IMR-90 (cell line): ENCODE results near the gene ACADSB. TPM values are rescaled to one million over a fixed set of nuclear protein-coding genes. Genes with fewer than 3 reads are reported as not detected.

Experiments
- ATAC-seq: fragments of 200-7000 bp; cut with Tn5 transposase; 2 replicates; pipeline ENCODE4 v1.9.1; 2020; ENCODE audit warnings: low read depth, mild to moderate bottlenecking, moderate library complexity
- BruUV-seq: library from RNA; stranded (reverse); fragments of 400-500 nt; replicated peaks from 2 replicates; lab custom pipeline; 2021; lab: Mats Ljungman, UMichigan
- CTCF ChIA-PET: fragments of 300-600 bp; formaldehyde crosslinking; extraction: SDS; loops from one replicate; lab custom pipeline; 2021; ENCODE audit warnings: antibody characterized with exemption; lab: Yijun Ruan, JAX
- POLR2A ChIA-PET: fragments of 300-600 bp; sonication (Branson Sonifier 250); formaldehyde crosslinking; loops from one replicate; lab custom pipeline; 2022; ENCODE audit warnings: antibody characterized with exemption; ENCODE audit not compliant: unreplicated experiment; lab: Charles Lee
- DNase-seq: peaks from one replicate; pipeline ENCODE4 v3.0.0; 2013
- H2AFZ ChIP-seq: replicated peaks from 2 replicates; pipeline ENCODE3; 2013; ENCODE audit warnings: low read length, mild to moderate bottlenecking; ENCODE audit not compliant: poor library complexity
- H2AK5ac ChIP-seq: 2 replicates; pipeline ENCODE4 v1.6.1; 2013; ENCODE audit warnings: low read depth, low read length, inconsistent platforms
- H2AK9ac ChIP-seq: replicated peaks from 2 replicates; pipeline ENCODE3; 2013; ENCODE audit warnings: mild to moderate bottlenecking, low read depth, low read length, moderate library complexity; ENCODE audit not compliant: poor library complexity
- H2BK120ac ChIP-seq: 2 replicates; pipeline ENCODE4 v1.6.1; 2013; ENCODE audit warnings: low read depth, low read length, inconsistent platforms
- H2BK15ac ChIP-seq: 3 replicates; pipeline ENCODE4 v1.6.1; 2013; ENCODE audit warnings: low read depth, low read length, inconsistent platforms
- H2BK20ac ChIP-seq: 2 replicates; pipeline ENCODE4 v1.6.1; 2013; ENCODE audit warnings: low read depth, mild to moderate bottlenecking, inconsistent platforms, low read length, moderate library complexity
- H2BK5ac ChIP-seq: 2 replicates; pipeline ENCODE4 v1.6.1; 2013; ENCODE audit warnings: mild to moderate bottlenecking, low read depth, low read length, inconsistent platforms; ENCODE audit not compliant: poor library complexity, severe bottlenecking
- H3K14ac ChIP-seq: replicated peaks from 2 replicates; pipeline ENCODE4 v1.6.1; 2013; ENCODE audit warnings: low read depth, low read length, inconsistent platforms
- H3K18ac ChIP-seq: 2 replicates; pipeline ENCODE4 v1.6.1; 2013; ENCODE audit warnings: low read depth, low read length, control low read depth
- H3K23ac ChIP-seq: 2 replicates; pipeline ENCODE4 v1.6.1; 2013; ENCODE audit warnings: low read depth, low read length, inconsistent platforms
- H3K27ac ChIP-seq: 2 replicates; pipeline ENCODE4 v1.5.1; 2013; ENCODE audit warnings: mild to moderate bottlenecking, control low read depth, low read length; ENCODE audit not compliant: insufficient read depth
- H3K27me3 ChIP-seq: 2 replicates; pipeline ENCODE4 v1.6.1; 2013; ENCODE audit warnings: low read length; ENCODE audit not compliant: control insufficient read depth, insufficient read depth
- H3K36me3 ChIP-seq: 2 replicates; pipeline ENCODE4 v1.6.1; 2013; ENCODE audit warnings: low read length, mixed read lengths; ENCODE audit not compliant: control insufficient read depth, insufficient read depth
- H3K4ac ChIP-seq: 2 replicates; pipeline ENCODE4 v1.6.1; 2013; ENCODE audit warnings: low read depth, low read length, inconsistent platforms
- H3K4me1 ChIP-seq: 2 replicates; pipeline ENCODE4 v1.6.1; 2013; ENCODE audit warnings: low read length, mixed read lengths; ENCODE audit not compliant: control insufficient read depth, insufficient read depth
- H3K4me2 ChIP-seq: 2 replicates; pipeline ENCODE4 v1.6.1; 2013; ENCODE audit warnings: low read depth, mild to moderate bottlenecking, control low read depth, low read length, moderate library complexity
- H3K4me3 ChIP-seq: 2 replicates; pipeline ENCODE4 v1.5.1; 2013; ENCODE audit warnings: low read depth, mild to moderate bottlenecking, control low read depth, low read length, moderate library complexity; ENCODE audit not compliant: insufficient read depth
- H3K56ac ChIP-seq: 2 replicates; pipeline ENCODE4 v1.6.1; 2013; ENCODE audit warnings: low read length, inconsistent platforms; ENCODE audit not compliant: insufficient read depth; ENCODE audit errors: extremely low read depth
- H3K79me1 ChIP-seq, 2 experiments: 2 replicates each; pipeline ENCODE4 v1.6.1; 2013; ENCODE audit warnings: low read length in 2 of 2, inconsistent platforms in 1 of 2, low read depth in 1 of 2
- H3K9ac ChIP-seq: 2 replicates; pipeline ENCODE4 v1.6.1; 2013; ENCODE audit warnings: low read depth, low read length, control low read depth
- H3K9me1 ChIP-seq: 2 replicates; pipeline ENCODE4 v1.6.1; 2013; ENCODE audit warnings: low read length, inconsistent platforms; ENCODE audit not compliant: insufficient read depth
- H3K9me3 ChIP-seq: 2 replicates; pipeline ENCODE4 v1.6.1; 2013; ENCODE audit warnings: low read length; ENCODE audit not compliant: control insufficient read depth, insufficient read depth
- H4K20me1 ChIP-seq: 2 replicates; pipeline ENCODE4 v1.6.1; 2013; ENCODE audit warnings: low read length, inconsistent platforms; ENCODE audit not compliant: insufficient read depth
- H4K5ac ChIP-seq: 2 replicates; pipeline ENCODE4 v1.6.1; 2013; ENCODE audit warnings: mild to moderate bottlenecking, low read depth, low read length, control low read depth
- H4K8ac ChIP-seq, 2 experiments: 2 replicates each; pipeline ENCODE4 v1.6.1; 2013; ENCODE audit warnings: low read depth in 2 of 2, low read length in 2 of 2, control low read depth in 1 of 2, inconsistent platforms in 1 of 2
- H4K91ac ChIP-seq: 2 replicates; pipeline ENCODE4 v1.6.1; 2013; ENCODE audit warnings: low read depth, low read length, inconsistent platforms; ENCODE audit not compliant: insufficient read depth
- CEBPB ChIP-seq: IDR thresholded peaks from 2 replicates; pipeline ENCODE4 v1.6.1; 2012; ENCODE audit warnings: low read depth, low read length, improper control_type of control experiment
- MAFK ChIP-seq: IDR thresholded peaks from 2 replicates; pipeline ENCODE4 v1.6.1; 2012; ENCODE audit warnings: low read depth, low read length, improper control_type of control experiment
- MXI1 ChIP-seq: IDR thresholded peaks from 2 replicates; pipeline ENCODE4 v1.6.1; 2012; ENCODE audit warnings: low read depth, mild to moderate bottlenecking, low read length, moderate library complexity, borderline replicate concordance
- NFE2L2 ChIP-seq: fragments of 150-350 bp; IDR thresholded peaks from 2 replicates; pipeline ENCODE4 v1.6.1; 2016; ENCODE audit warnings: low read depth, mild to moderate bottlenecking, low read length
- WGBS, 2 experiments: methylation state at CpG; one replicate each; pipeline versions ENCODE4 v1.1.5 to v1.1.7; 2013; ENCODE audit warnings: missing lambda C conversion rate in 2 of 2; ENCODE audit not compliant: insufficient read length in 1 of 2; ENCODE audit errors: extremely low coverage in 2 of 2; 5-methylcytosine and 5-hydroxymethylcytosine counted together
- dilution Hi-C: fragments of 300-500 bp; cut with HindIII; formaldehyde crosslinking; loops from one replicate; pipeline ENCODE4 v1.14.3; 2018; ENCODE audit warnings: low sequenced_read_pairs; ENCODE audit not compliant: unreplicated experiment
- in situ Hi-C: fragments of 300-500 bp; cut with MboI; formaldehyde crosslinking; loops from 3 replicates; pipeline ENCODE4 v1.14.3; 2019; ENCODE audit warnings: low sequenced_read_pairs, inconsistent platforms, mixed read lengths
- intact Hi-C: fragments of 100-400 bp; cut with micrococcal nuclease; formaldehyde crosslinking; loops from 2 replicates; pipeline ENCODE4 v1.10.0; 2022
- polyA plus RNA-seq, 3 experiments: library from polyadenylated mRNA; depleted of rRNA; stranded (reverse); fragments of >200 nt; gene quantifications; 2 replicates each; pipeline ENCODE4 v1.2.3, GENCODE V29; 2012; ENCODE audit warnings: low replicate concordance in 1 of 3
- total RNA-seq: library from RNA; depleted of rRNA; stranded (reverse); fragments of >200 nt; gene quantifications from 2 replicates; pipeline ENCODE4 v1.2.3, GENCODE V29; 2012

ACADSB gene
- total and polyA plus RNA-seq, 2 of the 4 experiments (the other 2 are of a cell fraction): 6.2 to 10.6 TPM

- ATAC-seq (no peak), DNase-seq (no peak)
- Histone ChIP-seq H3K23ac (no peak overlapping the region), H4K20me1 (no peaks in the 10 kb centered on the region), H3K9ac (no peak overlapping the region), H4K5ac (no peak overlapping the region), H2AK5ac (no peak overlapping the region), H3K4me3 (no peak overlapping the region), H3K4ac (no peak overlapping the region), H3K4me2 (no peak overlapping the region), H3K9me3 (no peaks in the 10 kb centered on the region), H3K4me1 (no peaks in the 10 kb centered on the region), H2BK5ac (no peak overlapping the region), H3K14ac (no peak overlapping the region), H3K36me3 (no peaks in the 10 kb centered on the region), H3K79me1 (no peaks in the 10 kb centered on the region), H3K27me3 (no peaks in the 10 kb centered on the region), H2BK120ac (no peak overlapping the region), H3K56ac (no peak overlapping the region), H3K18ac (no peak overlapping the region), H2BK15ac (no peak overlapping the region), H2BK20ac (no peak overlapping the region), H3K27ac (no peak overlapping the region), H4K8ac (no peak overlapping the region), H2AFZ (no peak overlapping the region), H3K9me1 (no peaks in the 10 kb centered on the region), H2AK9ac (no peak overlapping the region), H4K91ac (no peak overlapping the region)
- POLR2A ChIA-PET: interaction anchor here (1.0 kb wide), 1 partner anchor 12 kb away, joined by 3 read pairs; no protein-coding TSS in a partner anchor
- TF ChIP-seq MXI1 (no peak), CEBPB (no peak), MAFK (no peak), NFE2L2 (no peak)
- BruUV-seq: no TSS peak
- dilution Hi-C loops: no loop called here
- WGBS, 2 experiments: no CpG with 5 or more reads among the region's 3 CpGs
- intact Hi-C loops: no loop called here
- in situ Hi-C loops: no loop called here
- CTCF ChIA-PET: no interaction called here
These were observed 10.5 kb downstream of the ACADSB start for GRCh38 chr10:123019264-123019663.
